ENCODE measurements around the gene PFDN6. TPM values are rescaled to one million over a fixed set of nuclear protein-coding genes. Genes with fewer than 3 reads are reported as not detected.

Gene PFDN6
- total RNA-seq, 1 experiment from 2014 or later: 101 TPM

DNA sequence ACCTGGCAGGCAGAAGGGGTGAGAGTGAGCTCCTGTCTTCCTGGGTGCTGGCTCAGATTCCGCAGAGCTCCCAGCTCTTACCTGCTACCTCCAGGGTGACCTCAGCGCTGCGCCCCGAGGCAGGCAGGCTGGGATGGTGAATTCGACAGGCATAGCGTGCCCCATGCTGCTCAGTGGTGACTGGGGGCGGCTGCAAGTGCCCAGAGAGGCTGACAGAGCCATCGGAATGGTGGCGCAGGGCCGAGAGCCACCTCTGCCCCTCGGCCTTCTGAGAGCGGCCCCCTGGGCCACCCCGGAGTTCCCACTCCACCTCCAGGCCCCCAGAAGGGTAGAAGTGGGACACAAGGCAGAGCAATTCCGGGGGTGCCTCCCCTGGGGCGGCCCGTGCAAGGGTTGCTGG lies 14.8 kb downstream of the PFDN6 start:
- DNase-seq (ENCODE audit: low read depth, low spot score) (no peak), ATAC-seq (no peak)
- CTCF ChIA-PET: interaction anchor here (0.5 to 0.6 kb wide), 2 partner anchors 13 to 71 kb away, joined by 3 to 6 read pairs; no protein-coding TSS in a partner anchor
- TF ChIP-seq SIN3A (IDR thresholded peaks at IDR 0.05; ENCODE audit: borderline replicate concordance, insufficient read depth, low read depth, low read length) (no peak), REST (IDR thresholded peaks at IDR 0.05; ENCODE audit: insufficient read depth in 1 of 2, low read depth in 2 of 2, low read length in 1 of 2) (no peak), TCF7L2 (IDR thresholded peaks at IDR 0.05; ENCODE audit: low read depth, low read length) (no peak)
- Histone ChIP-seq H3K4me1 (ENCODE audit: control insufficient read depth, insufficient read depth, low read length) (peaks cover 6% of the 10 kb centered on the region), H3K27me3 (ENCODE audit: control insufficient read depth, insufficient read depth, low read length) (no peaks in the 10 kb centered on the region), H3K36me3 (ENCODE audit: control insufficient read depth, insufficient read depth, low read length) (peaks cover 15% of the 10 kb centered on the region), H3K4me3 (ENCODE audit: low read depth in 2 of 2, low read length in 2 of 2) (no peak overlapping the region), H3K9me3 (ENCODE audit: control insufficient read depth, insufficient read depth, low read depth, low read length) (no peaks in the 10 kb centered on the region), H3K27ac (ENCODE audit: low read length) (no peak overlapping the region)
- BruUV-seq (replicated peaks): no TSS peak
- intact Hi-C loops (cut with micrococcal nuclease; ENCODE audit: unreplicated experiment) (no loop called here), in situ Hi-C loops (cut with HindIII; ENCODE audit: low pct_unique_long_range_greater_than_20kb, low sequenced_read_pairs) (no loop called here)
- POLR2A ChIA-PET: no interaction called here

- BruUV-seq (replicated peaks): no TSS peak
- TF ChIP-seq TCF7L2 (IDR thresholded peaks at IDR 0.05; ENCODE audit: low read depth, low read length): no peak
- no peak for TF ChIP-seq SIN3A (IDR thresholded peaks at IDR 0.05; ENCODE audit: borderline replicate concordance, insufficient read depth, low read depth, low read length)
- TF ChIP-seq, protein P1, sequence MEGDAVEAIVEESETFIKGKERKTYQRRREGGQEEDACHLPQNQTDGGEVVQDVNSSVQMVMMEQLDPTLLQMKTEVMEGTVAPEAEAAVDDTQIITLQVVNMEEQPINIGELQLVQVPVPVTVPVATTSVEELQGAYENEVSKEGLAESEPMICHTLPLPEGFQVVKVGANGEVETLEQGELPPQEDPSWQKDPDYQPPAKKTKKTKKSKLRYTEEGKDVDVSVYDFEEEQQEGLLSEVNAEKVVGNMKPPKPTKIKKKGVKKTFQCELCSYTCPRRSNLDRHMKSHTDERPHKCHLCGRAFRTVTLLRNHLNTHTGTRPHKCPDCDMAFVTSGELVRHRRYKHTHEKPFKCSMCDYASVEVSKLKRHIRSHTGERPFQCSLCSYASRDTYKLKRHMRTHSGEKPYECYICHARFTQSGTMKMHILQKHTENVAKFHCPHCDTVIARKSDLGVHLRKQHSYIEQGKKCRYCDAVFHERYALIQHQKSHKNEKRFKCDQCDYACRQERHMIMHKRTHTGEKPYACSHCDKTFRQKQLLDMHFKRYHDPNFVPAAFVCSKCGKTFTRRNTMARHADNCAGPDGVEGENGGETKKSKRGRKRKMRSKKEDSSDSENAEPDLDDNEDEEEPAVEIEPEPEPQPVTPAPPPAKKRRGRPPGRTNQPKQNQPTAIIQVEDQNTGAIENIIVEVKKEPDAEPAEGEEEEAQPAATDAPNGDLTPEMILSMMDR (IDR thresholded peaks at IDR 0.05): no peak
- no peak for TF ChIP-seq POLR2AphosphoS5 (IDR thresholded peaks at IDR 0.05; ENCODE audit: low read depth, low read length)
- no peak for TF ChIP-seq REST (IDR thresholded peaks at IDR 0.05; ENCODE audit: insufficient read depth in 1 of 2, low read depth in 2 of 2, low read length in 1 of 2)
- H3K9me3 ChIP-seq (ENCODE audit: control insufficient read depth, insufficient read depth, low read depth, low read length): no peaks in the 10 kb centered on the region
- ChIA-PET POLR2A (no interaction called here), CTCF (no interaction called here)
- DNase-seq (ENCODE audit: low read depth, low spot score): no peak
- H3K4me3 ChIP-seq (ENCODE audit: low read depth in 2 of 2, low read length in 2 of 2): no peak overlapping the region
- no peaks in the 10 kb centered on the region for H3K27me3 ChIP-seq (ENCODE audit: control insufficient read depth, insufficient read depth, low read length)
- H3K4me1 ChIP-seq (ENCODE audit: control insufficient read depth, insufficient read depth, low read length): peaks cover 6% of the 10 kb centered on the region
- intact Hi-C loops (cut with micrococcal nuclease; ENCODE audit: unreplicated experiment): no loop called here
- no peak for ATAC-seq
- peaks cover 12% of the 10 kb centered on the region for H3K36me3 ChIP-seq (ENCODE audit: control insufficient read depth, insufficient read depth, low read length)
- H3K27ac ChIP-seq (ENCODE audit: low read length): no peak overlapping the region
- in situ Hi-C loops (cut with HindIII; ENCODE audit: low pct_unique_long_range_greater_than_20kb, low sequenced_read_pairs): no loop called here
Measured at GRCh38 chr6:33305052-33305451, 15.7 kb downstream of the PFDN6 start.

Data from Panc1 (cell line).